ENCODE data around the gene VSTM2L.

VSTM2L gene

GRCh38 chr20:37986873-37987601, 84.1 kb downstream of the VSTM2L start:
- no peak for FAIRE-seq
- no peak for DNase-seq (ENCODE audit: low spot score)

DNA sequence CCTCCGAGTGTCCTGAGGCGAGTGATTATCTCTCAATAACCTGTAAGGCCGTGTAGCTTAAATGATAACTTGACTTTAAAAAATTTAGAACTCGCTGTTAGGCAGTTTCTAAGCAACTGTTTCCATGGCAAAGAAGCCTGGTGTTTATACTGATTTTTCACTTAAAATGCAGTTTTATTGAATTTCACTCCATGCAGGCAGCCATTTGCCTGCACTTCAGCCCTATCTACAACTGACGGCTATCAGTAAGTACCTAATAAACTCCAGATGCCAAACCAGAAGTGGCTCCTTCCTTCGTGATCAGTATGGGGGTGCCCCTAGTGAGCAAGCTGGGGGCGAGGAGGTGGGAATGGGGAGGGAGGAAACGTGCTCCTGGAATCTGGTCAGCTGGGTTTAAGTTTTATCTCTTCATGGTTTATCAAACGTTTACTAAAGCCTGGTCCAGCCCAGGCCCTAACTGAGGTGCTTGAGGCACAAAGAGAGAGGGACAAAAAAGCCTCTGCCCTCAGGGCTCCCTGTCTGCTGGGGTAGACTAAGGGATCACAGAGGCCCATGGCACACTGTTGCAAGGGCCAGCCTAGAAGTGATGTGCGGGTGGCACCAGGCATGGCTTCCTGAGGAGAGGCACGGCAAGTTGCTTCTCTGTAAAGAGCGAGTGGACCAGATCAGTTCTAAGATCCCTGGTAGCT, 84.8 kb downstream of the VSTM2L start:
- DNase-seq (ENCODE audit: low spot score) (no peak), FAIRE-seq (no peak)

DNA sequence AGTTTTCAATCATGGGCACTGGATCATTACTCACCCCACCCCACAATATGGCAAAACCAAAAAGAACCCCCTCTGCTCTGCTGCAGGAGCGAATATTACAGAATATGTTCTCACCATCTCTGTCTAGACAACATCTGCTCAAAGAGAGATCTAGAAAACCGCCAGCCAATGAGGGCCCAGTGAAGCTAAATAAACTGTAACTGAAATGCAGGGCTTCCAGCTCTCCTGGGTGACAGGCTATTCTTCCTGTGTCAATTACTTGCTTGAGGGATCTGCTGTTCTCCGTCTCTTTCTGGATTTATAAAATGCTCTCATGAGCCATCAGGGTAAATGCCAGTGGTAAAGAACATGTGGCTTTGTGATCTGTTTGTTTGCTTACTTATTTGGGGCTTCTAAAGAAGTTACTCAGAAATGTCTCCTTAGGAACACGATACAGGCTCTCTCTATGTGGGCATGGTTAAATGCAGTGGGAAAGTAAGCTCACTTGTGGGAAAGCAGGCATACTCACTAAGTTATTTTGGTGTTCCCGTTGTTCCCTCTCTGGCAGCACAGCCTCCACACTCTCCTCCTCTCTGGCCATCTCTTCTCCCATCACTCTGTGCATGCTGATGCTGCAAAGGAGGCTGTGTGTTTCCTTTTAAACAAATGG, 85.5 kb downstream of the VSTM2L start:
- DNase-seq (ENCODE audit: low spot score) (no peak), FAIRE-seq (no peak)

- FAIRE-seq (no peak), DNase-seq (ENCODE audit: low spot score) (no peak)
Measured at GRCh38 chr20:37989601-37990295, 86.8 kb downstream of the VSTM2L start.

GRCh38 chr20:37990571-37991151, 87.7 kb downstream of the VSTM2L start:
- DNase-seq (ENCODE audit: low spot score) (peak; percentile 27), FAIRE-seq (peak; percentile 71)

DNA sequence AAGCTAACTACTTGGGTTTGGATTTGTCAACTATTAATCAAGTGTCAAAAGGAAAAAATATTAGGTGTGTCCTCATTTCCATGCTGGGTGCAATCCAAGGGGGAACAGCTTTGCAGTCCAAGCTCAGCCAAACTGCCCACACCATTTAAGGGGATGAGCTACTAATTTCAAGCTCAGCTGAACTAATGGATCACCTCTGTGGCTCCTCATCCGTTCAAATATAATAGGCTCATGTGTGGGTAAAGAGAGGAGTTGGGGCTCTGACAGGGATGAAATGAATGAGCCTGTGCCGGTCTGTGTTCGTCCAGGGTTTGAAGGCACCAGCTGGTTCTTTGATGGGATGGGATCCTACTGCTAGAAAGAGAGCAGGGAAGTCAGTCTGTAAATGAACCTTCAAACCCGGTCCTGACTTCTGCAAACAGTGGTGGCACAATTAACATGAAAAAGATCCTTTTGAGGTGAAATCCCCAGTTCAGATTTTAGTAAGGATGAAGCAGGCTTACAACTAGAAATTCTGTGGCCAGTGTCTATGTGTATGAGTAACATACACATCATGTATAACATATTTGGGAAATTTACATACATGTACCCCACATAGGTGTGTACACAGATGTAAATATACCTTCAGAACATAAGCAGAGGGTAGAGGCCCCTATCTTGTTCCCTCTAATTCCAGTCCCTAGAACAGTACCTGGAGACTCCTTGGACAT, 88.4 kb downstream of the VSTM2L start:
- FAIRE-seq = no peak
- DNase-seq (ENCODE audit: low spot score) = no peak

DNA sequence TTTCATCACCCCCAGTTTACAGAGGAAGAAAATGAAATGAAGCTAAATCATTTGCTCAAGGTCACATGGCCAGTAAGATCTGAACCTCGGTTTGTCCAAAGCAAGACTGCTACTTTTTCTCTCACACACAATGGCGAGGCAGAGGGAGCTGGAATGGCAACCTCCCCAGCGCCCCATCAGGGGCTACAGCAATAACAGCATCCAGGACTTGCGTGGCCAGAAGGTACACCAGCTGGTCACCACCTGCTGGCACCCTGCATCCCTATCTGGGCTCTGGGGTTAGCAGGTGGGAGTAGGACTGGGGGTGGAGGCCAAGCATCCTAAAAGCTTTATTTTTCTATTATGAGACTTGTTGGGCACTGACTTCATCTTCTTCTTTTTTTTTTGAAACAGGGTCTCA, 89.0 kb downstream of the VSTM2L start:
- DNase-seq (ENCODE audit: low spot score) (no peak), FAIRE-seq (no peak)

GRCh38 chr20:37992802-37993409, 90.0 kb downstream of the VSTM2L start:
- DNase-seq (ENCODE audit: low spot score) = peak; percentile 66

DNA sequence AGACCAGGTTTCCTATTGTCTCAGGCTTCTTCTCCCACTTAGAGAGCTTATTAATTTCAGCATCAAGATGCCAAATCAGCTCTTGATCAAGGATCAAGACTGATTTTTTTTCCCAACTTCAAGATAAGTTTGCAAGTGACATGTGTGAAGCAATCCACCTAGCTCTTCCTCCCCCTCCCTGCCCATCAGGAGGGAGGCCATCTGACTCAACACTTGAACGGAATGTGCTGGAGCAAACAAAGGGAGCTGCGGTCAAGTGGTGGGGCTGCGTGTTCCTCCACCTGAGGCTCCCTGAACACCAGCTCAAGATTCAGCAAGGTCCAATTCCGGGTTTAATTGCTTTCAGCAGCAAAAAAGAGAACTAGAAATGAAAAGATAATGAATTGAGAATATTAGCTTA, 91.6 kb downstream of the VSTM2L start:
- DNase-seq (ENCODE audit: low spot score) = peak; percentile 81
- FAIRE-seq = no peak

More at GRCh38 chr20:37992802-37993409, 90.0 kb downstream of the VSTM2L start:
- no peak for FAIRE-seq

Data from urothelium cell line (cell line).